Measurements from ENCODE around the gene TCHP.

Gene TCHP

GRCh38 chr12:109875572-109876131 lies 24.4 kb upstream of the TCHP start:
- Histone ChIP-seq H3K27ac (ENCODE audit: poor library complexity, severe bottlenecking) (peak overlapping the region; percentile 8), H3K36me3 (ENCODE audit: low read depth) (no peaks in the 10 kb centered on the region), H3K27me3 (ENCODE audit: insufficient read depth, poor library complexity, severe bottlenecking) (no peaks in the 10 kb centered on the region), H3K4me3 (ENCODE audit: severe bottlenecking) (no peak overlapping the region), H3K9me3 (ENCODE audit: severe bottlenecking) (no peaks in the 10 kb centered on the region), H3K4me1 (ENCODE audit: insufficient read depth, poor library complexity, severe bottlenecking) (peaks cover 22% of the 10 kb centered on the region)
- TF ChIP-seq, protein P1, sequence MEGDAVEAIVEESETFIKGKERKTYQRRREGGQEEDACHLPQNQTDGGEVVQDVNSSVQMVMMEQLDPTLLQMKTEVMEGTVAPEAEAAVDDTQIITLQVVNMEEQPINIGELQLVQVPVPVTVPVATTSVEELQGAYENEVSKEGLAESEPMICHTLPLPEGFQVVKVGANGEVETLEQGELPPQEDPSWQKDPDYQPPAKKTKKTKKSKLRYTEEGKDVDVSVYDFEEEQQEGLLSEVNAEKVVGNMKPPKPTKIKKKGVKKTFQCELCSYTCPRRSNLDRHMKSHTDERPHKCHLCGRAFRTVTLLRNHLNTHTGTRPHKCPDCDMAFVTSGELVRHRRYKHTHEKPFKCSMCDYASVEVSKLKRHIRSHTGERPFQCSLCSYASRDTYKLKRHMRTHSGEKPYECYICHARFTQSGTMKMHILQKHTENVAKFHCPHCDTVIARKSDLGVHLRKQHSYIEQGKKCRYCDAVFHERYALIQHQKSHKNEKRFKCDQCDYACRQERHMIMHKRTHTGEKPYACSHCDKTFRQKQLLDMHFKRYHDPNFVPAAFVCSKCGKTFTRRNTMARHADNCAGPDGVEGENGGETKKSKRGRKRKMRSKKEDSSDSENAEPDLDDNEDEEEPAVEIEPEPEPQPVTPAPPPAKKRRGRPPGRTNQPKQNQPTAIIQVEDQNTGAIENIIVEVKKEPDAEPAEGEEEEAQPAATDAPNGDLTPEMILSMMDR (IDR thresholded peaks at IDR 0.05; ENCODE audit: poor library complexity, severe bottlenecking) = no peak
- ATAC-seq (ENCODE audit: low read depth) (peak; percentile 17; the same call in 2 of the 3 replicates), DNase-seq (ENCODE audit: low spot score) (no peak)

DNA sequence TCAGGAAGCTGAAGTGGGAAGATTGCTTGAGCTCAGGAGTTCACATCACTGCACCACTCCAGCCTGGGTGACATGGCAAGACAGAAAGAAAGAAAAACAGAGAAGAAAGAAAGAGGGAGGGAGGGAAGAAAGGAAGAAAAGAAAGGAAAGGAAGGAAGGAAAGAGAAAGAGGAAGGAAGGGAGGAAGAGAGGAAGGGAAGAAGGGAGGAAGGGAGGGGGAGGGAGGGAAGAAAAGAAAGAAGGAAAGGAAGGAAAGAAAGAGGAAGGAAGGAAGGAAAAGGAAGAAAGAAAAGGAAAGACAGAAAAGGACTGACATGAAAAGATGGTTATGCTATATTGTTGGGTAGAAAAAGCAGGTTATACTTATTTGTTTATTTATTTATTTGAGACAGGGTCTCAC lies 23.7 kb upstream of the TCHP start:
- ATAC-seq (ENCODE audit: low read depth) (no peak), DNase-seq (ENCODE audit: low spot score) (no peak)
- TF ChIP-seq, protein P1 (IDR thresholded peaks at IDR 0.05; ENCODE audit: poor library complexity, severe bottlenecking) = no peak
- Histone ChIP-seq H3K27me3 (ENCODE audit: insufficient read depth, poor library complexity, severe bottlenecking) (no peaks in the 10 kb centered on the region), H3K9me3 (ENCODE audit: severe bottlenecking) (no peaks in the 10 kb centered on the region), H3K27ac (ENCODE audit: poor library complexity, severe bottlenecking) (no peak overlapping the region), H3K4me3 (ENCODE audit: severe bottlenecking) (no peak overlapping the region), H3K4me1 (ENCODE audit: insufficient read depth, poor library complexity, severe bottlenecking) (peaks cover 26% of the 10 kb centered on the region), H3K36me3 (ENCODE audit: low read depth) (no peaks in the 10 kb centered on the region)

- no peak overlapping the region for H3K4me3 ChIP-seq (ENCODE audit: severe bottlenecking)
These were observed 22.4 kb upstream of the TCHP start for GRCh38 chr12:109877504-109878246.

GRCh38 chr12:109878247-109878625 lies 21.8 kb upstream of the TCHP start:
- H3K27me3 ChIP-seq (ENCODE audit: insufficient read depth, poor library complexity, severe bottlenecking) = no peaks in the 10 kb centered on the region
- H3K36me3 ChIP-seq (ENCODE audit: low read depth) = no peaks in the 10 kb centered on the region
- no peak for DNase-seq (ENCODE audit: low spot score)
- peaks cover 26% of the 10 kb centered on the region for H3K4me1 ChIP-seq (ENCODE audit: insufficient read depth, poor library complexity, severe bottlenecking)
- no peak overlapping the region for H3K27ac ChIP-seq (ENCODE audit: poor library complexity, severe bottlenecking)
- H3K4me3 ChIP-seq (ENCODE audit: severe bottlenecking) = no peak overlapping the region
- no peaks in the 10 kb centered on the region for H3K9me3 ChIP-seq (ENCODE audit: severe bottlenecking)
- TF ChIP-seq, protein P1 (IDR thresholded peaks at IDR 0.05; ENCODE audit: poor library complexity, severe bottlenecking) = no peak
- ATAC-seq (ENCODE audit: low read depth) = no peak

More at GRCh38 chr12:109877504-109878246, 22.4 kb upstream of the TCHP start:
- TF ChIP-seq, protein P1 (IDR thresholded peaks at IDR 0.05; ENCODE audit: poor library complexity, severe bottlenecking) = no peak
- Histone ChIP-seq H3K4me1 (ENCODE audit: insufficient read depth, poor library complexity, severe bottlenecking) (peaks cover 26% of the 10 kb centered on the region), H3K27ac (ENCODE audit: poor library complexity, severe bottlenecking) (no peak overlapping the region), H3K36me3 (ENCODE audit: low read depth) (no peaks in the 10 kb centered on the region), H3K9me3 (ENCODE audit: severe bottlenecking) (no peaks in the 10 kb centered on the region), H3K27me3 (ENCODE audit: insufficient read depth, poor library complexity, severe bottlenecking) (no peaks in the 10 kb centered on the region)
- DNase-seq (ENCODE audit: low spot score) = no peak
- no peak for ATAC-seq (ENCODE audit: low read depth)

DNA sequence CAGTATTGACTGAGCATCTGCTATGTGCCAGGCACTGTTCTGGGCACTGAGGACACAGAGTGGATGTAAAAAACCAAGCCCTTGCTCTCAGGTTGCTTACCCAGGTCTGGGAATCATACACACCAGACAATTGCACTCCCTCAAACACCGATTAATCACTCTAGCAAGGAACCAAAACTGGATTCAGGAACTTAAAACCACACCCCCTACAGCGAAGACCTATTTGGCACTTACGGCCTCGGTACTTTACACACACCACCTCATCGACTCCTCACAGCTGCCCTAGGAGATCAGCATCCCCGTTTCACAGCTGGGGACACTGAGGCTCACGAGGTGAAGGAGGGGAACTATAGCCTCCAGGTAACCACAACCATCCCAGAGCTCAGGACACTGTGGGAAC lies 21.3 kb upstream of the TCHP start:
- TF ChIP-seq, protein P1 (IDR thresholded peaks at IDR 0.05; ENCODE audit: poor library complexity, severe bottlenecking) = no peak
- no peaks in the 10 kb centered on the region for H3K27me3 ChIP-seq (ENCODE audit: insufficient read depth, poor library complexity, severe bottlenecking)
- H3K27ac ChIP-seq (ENCODE audit: poor library complexity, severe bottlenecking) = peak overlapping the region; percentile 47
- H3K4me3 ChIP-seq (ENCODE audit: severe bottlenecking) = peak overlapping the region; percentile 98
- H3K4me1 ChIP-seq (ENCODE audit: insufficient read depth, poor library complexity, severe bottlenecking) = peaks cover 30% of the 10 kb centered on the region
- DNase-seq (ENCODE audit: low spot score) = no peak
- no peaks in the 10 kb centered on the region for H3K9me3 ChIP-seq (ENCODE audit: severe bottlenecking)
- H3K36me3 ChIP-seq (ENCODE audit: low read depth) = no peaks in the 10 kb centered on the region
- no peak for ATAC-seq (ENCODE audit: low read depth)

Data from RWPE2 (cell line).